GM21786 (cell line): ENCODE data around the gene SMIM23.
"Not testable (repeated sequence)": the region's sequence is repeated elsewhere in the genome, so short reads cannot be mapped to it uniquely, and the experiment has no call there.

Source experiments
- ATAC-seq: cut with Tn5 transposase; IDR thresholded peaks from one replicate; pipeline ENCODE4 v1.9.1; 2021; ENCODE audit not compliant: unreplicated experiment

Gene SMIM23

GRCh38 chr5:171771856-171772255 lies 13.8 kb upstream of the SMIM23 start:
- ATAC-seq: no peak

GRCh38 chr5:171773106-171773505 lies 12.5 kb upstream of the SMIM23 start:
- ATAC-seq: no peak

GRCh38 chr5:171774418-171774817 lies 11.2 kb upstream of the SMIM23 start:
- no peak for ATAC-seq

- ATAC-seq: no peak
These were observed 9.4 kb upstream of the SMIM23 start for GRCh38 chr5:171776213-171776612.

- no peak for ATAC-seq
These were observed 8.6 kb upstream of the SMIM23 start for GRCh38 chr5:171776770-171777759.

GRCh38 chr5:171781744-171782143 lies 3.9 kb upstream of the SMIM23 start:
- not testable (repeated sequence) for ATAC-seq

GRCh38 chr5:171782332-171782966 lies 3.2 kb upstream of the SMIM23 start:
- no peak for ATAC-seq

GRCh38 chr5:171783051-171783450 lies 2.6 kb upstream of the SMIM23 start:
- ATAC-seq: no peak

- no peak for ATAC-seq
These were observed 3.7 kb downstream of the SMIM23 start for GRCh38 chr5:171789353-171789752.

- no peak for ATAC-seq
These were observed 4.8 kb downstream of the SMIM23 start for GRCh38 chr5:171790408-171790807.

GRCh38 chr5:171794470-171794960 lies 8.9 kb downstream of the SMIM23 start:
- ATAC-seq: no peak

- no peak for ATAC-seq
These were observed 9.8 kb downstream of the SMIM23 start for GRCh38 chr5:171795381-171795780.

GRCh38 chr5:171796436-171796835 lies 10.8 kb downstream of the SMIM23 start:
- no peak for ATAC-seq

GRCh38 chr5:171797543-171797942 lies 11.9 kb downstream of the SMIM23 start:
- no peak for ATAC-seq

GRCh38 chr5:171798418-171798817 lies 12.8 kb downstream of the SMIM23 start:
- ATAC-seq: no peak

- ATAC-seq: no peak
These were observed 16.2 kb downstream of the SMIM23 start for GRCh38 chr5:171801839-171802238.

GRCh38 chr5:171805746-171806145 lies 20.1 kb downstream of the SMIM23 start:
- no peak for ATAC-seq

- no peak for ATAC-seq
These were observed 21.5 kb downstream of the SMIM23 start for GRCh38 chr5:171806976-171807747.

- no peak for ATAC-seq
These were observed 22.8 kb downstream of the SMIM23 start for GRCh38 chr5:171808453-171808852.

GRCh38 chr5:171808951-171809350 lies 23.3 kb downstream of the SMIM23 start:
- no peak for ATAC-seq

GRCh38 chr5:171810227-171810626 lies 24.6 kb downstream of the SMIM23 start:
- no peak for ATAC-seq
